Natural killer cell (primary cell): ENCODE measurements around the gene ENPP3. TPM values are rescaled to one million over a fixed set of nuclear protein-coding genes. Genes with fewer than 3 reads are reported as not detected.

ENCODE experiments used
- ATAC-seq, 3 donors: fragments of 150-1000 bp in 2 of 3; fragments of 200-7000 bp in 1 of 3; cut with Tn5 transposase; 1 replicate in 1 of 3; 2 replicates in 2 of 3; pipeline ENCODE4 v1.10.0; 2021; ENCODE audit warnings: mild to moderate bottlenecking in 2 of 3, moderate library complexity in 2 of 3
- DNase-seq, 2 donors: peaks; one replicate each; pipeline versions ENCODE4 v3.0.0 to v3.0.0-alpha.2; 2013 to 2021; ENCODE audit warnings: mixed read lengths in 1 of 2
- H3K27ac ChIP-seq: one replicate; pipeline ENCODE4 v1.5.1; 2013; ENCODE audit warnings: mild to moderate bottlenecking, low read length
- H3K27me3 ChIP-seq: one replicate; pipeline ENCODE4 v1.6.1; 2013; ENCODE audit warnings: low read length; ENCODE audit not compliant: control insufficient read depth, insufficient read depth
- H3K36me3 ChIP-seq: one replicate; pipeline ENCODE4 v1.6.1; 2013; ENCODE audit warnings: low read length; ENCODE audit not compliant: control insufficient read depth, insufficient read depth
- H3K4me1 ChIP-seq: one replicate; pipeline ENCODE4 v1.6.1; 2013; ENCODE audit warnings: low read length; ENCODE audit not compliant: control insufficient read depth, insufficient read depth
- H3K4me3 ChIP-seq: one replicate; pipeline ENCODE4 v1.5.1; 2013; ENCODE audit warnings: low read length
- H3K9me3 ChIP-seq: one replicate; pipeline ENCODE4 v1.6.1; 2013; ENCODE audit warnings: low read length; ENCODE audit not compliant: control insufficient read depth, insufficient read depth
- H3K27ac Mint-ChIP-seq, 2 donors: one replicate each; pipeline ENCODE4 v1.8.0; 2022; ENCODE audit warnings: mild to moderate bottlenecking in 2 of 2, mixed read lengths in 2 of 2, moderate library complexity in 1 of 2
- H3K27me3 Mint-ChIP-seq, 2 donors: one replicate each; pipeline ENCODE4 v1.8.0; 2022; ENCODE audit warnings: low read depth in 2 of 2, mixed read lengths in 2 of 2
- H3K36me3 Mint-ChIP-seq: one replicate; pipeline ENCODE4 v1.8.0; 2022; ENCODE audit warnings: mixed read lengths
- H3K4me1 Mint-ChIP-seq, 2 donors: one replicate each; pipeline ENCODE4 v1.8.0; 2022; ENCODE audit warnings: mixed read lengths in 2 of 2
- H3K4me3 Mint-ChIP-seq: one replicate; pipeline ENCODE4 v1.8.0; 2022; ENCODE audit warnings: mild to moderate bottlenecking, moderate library complexity, mixed read lengths
- H3K9me3 Mint-ChIP-seq, 2 donors: one replicate each; pipeline ENCODE4 v1.8.0; 2022; ENCODE audit warnings: mixed read lengths in 2 of 2
- WGBS: methylation state at CpG from one replicate; pipeline ENCODE4 v1.1.7; 2013; ENCODE audit warnings: missing lambda C conversion rate; ENCODE audit not compliant: insufficient coverage; 5-methylcytosine and 5-hydroxymethylcytosine counted together
- intact Hi-C: fragments of 100-400 bp; cut with micrococcal nuclease; formaldehyde crosslinking; loops from one replicate; pipeline ENCODE4 v1.14.2; 2022
- total RNA-seq, 4 donors: library from RNA; stranded (reverse); fragments of 120-200 nt in 1 of 4; gene quantifications; one replicate each; pipeline versions ENCODE4 v1.2.3 to v1.2.4, GENCODE V29; 2013 to 2022
- TF ChIP-seq, protein P1 (sequence below): fragments of 200-600 bp; IDR thresholded peaks from one replicate; pipeline ENCODE4 v1.8.0; 2022; ENCODE audit warnings: antibody characterized with exemption

Gene ENPP3
- total RNA-seq, 3 donors from 2014 or later (not counting 1 experiment from before 2014, with no cell fraction given), result 0.33 to 32.4 (median 1.8) TPM

DNA sequence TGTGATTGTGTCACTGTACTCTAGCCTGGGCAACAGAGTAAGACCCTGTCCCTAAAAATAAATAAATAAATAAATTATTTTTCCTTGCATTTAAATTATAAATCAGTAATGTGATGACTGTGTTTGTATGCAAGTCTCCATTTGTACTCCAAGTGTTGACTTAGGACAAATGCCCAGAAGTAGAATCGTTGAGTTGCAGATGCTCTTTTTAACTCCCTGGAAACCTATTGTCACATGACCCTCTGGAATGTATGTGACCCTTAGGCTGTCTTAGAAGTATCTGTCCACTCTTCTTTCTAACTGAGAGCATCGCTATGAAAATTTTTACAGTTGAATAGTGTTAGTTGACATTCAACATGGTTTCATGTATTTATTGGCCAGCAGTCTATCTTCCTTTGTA lies 45.3 kb downstream of the ENPP3 start:
- no peak for ATAC-seq
- Mint-ChIP-seq H3K27me3 (peaks cover 0 to 2% of the 10 kb centered on the region in 2 donors), H3K4me3 (no peak overlapping the region), H3K9me3 (no peaks in the 10 kb centered on the region), H3K36me3 (no peaks in the 10 kb centered on the region), H3K27ac (no peak overlapping the region), H3K4me1 (peaks cover 0 to 6% of the 10 kb centered on the region in 2 donors)
- Histone ChIP-seq H3K4me3 (no peak overlapping the region), H3K9me3 (no peaks in the 10 kb centered on the region), H3K27ac (no peak overlapping the region), H3K4me1 (peaks cover 13% of the 10 kb centered on the region), H3K36me3 (no peaks in the 10 kb centered on the region), H3K27me3 (no peaks in the 10 kb centered on the region)
- intact Hi-C loops, result no loop called here
- TF ChIP-seq, protein P1, sequence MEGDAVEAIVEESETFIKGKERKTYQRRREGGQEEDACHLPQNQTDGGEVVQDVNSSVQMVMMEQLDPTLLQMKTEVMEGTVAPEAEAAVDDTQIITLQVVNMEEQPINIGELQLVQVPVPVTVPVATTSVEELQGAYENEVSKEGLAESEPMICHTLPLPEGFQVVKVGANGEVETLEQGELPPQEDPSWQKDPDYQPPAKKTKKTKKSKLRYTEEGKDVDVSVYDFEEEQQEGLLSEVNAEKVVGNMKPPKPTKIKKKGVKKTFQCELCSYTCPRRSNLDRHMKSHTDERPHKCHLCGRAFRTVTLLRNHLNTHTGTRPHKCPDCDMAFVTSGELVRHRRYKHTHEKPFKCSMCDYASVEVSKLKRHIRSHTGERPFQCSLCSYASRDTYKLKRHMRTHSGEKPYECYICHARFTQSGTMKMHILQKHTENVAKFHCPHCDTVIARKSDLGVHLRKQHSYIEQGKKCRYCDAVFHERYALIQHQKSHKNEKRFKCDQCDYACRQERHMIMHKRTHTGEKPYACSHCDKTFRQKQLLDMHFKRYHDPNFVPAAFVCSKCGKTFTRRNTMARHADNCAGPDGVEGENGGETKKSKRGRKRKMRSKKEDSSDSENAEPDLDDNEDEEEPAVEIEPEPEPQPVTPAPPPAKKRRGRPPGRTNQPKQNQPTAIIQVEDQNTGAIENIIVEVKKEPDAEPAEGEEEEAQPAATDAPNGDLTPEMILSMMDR, result no peak
- no peak for DNase-seq
- WGBS, result 92% methylated on average over 2 of the region's 2 CpGs

DNA sequence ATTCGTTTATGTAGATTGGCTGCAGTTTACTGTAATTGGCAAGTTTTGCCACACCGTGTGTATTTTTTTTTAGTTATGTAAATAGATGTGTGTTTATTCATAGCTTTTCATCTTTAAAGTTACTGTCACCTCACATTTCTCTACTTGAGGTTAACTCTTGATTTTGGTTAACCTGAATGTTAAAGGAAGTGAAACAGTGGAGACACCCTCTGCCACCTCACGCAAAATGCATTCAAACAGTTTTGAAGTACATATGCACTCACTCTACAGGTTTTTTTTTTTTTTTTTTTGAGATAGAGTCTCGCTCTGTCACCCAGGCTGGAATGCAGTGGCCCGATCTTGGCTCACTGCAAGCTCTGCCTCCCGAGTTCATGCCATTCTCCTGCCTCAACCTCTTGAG lies 46.4 kb downstream of the ENPP3 start:
- Mint-ChIP-seq H3K9me3 (no peaks in the 10 kb centered on the region), H3K27me3 (peaks cover 0 to 2% of the 10 kb centered on the region in 2 donors), H3K27ac (no peak overlapping the region), H3K4me3 (no peak overlapping the region), H3K4me1 (peaks cover 0 to 6% of the 10 kb centered on the region in 2 donors), H3K36me3 (no peaks in the 10 kb centered on the region)
- Histone ChIP-seq H3K27me3 (no peaks in the 10 kb centered on the region), H3K4me1 (peaks cover 13% of the 10 kb centered on the region), H3K36me3 (no peaks in the 10 kb centered on the region), H3K9me3 (no peaks in the 10 kb centered on the region), H3K4me3 (no peak overlapping the region), H3K27ac (no peak overlapping the region)
- TF ChIP-seq, protein P1, result no peak
- DNase-seq (no peak), ATAC-seq (peak; percentile 44 to 74 (median 57))
- 20% methylated on average over 6 of the region's 6 CpGs for WGBS
- intact Hi-C loops, result no loop called here

DNA sequence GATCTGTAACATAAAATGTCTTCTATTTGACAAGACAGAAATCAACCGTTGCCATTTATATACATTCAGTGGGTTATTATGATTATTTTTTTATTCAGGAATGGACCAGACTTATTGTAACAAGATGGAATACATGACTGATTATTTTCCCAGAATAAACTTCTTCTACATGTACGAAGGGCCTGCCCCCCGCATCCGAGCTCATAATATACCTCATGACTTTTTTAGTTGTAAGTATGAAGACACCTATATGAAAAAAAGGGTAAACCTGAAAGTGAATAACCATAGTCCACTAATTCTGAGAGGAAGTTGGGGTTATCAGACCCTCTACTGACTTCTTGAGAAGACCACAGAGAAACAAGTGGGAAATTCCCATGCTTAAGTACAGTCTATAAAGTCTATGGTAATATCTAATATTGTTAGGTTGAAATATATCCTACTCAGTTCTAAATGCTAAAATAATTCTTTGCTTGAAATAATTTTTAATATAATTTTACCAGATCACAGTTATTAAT lies 48.2 kb downstream of the ENPP3 start:
- Mint-ChIP-seq H3K4me1 (peaks cover 0 to 6% of the 10 kb centered on the region in 2 donors), H3K27ac (no peak overlapping the region), H3K27me3 (peaks cover 0 to 2% of the 10 kb centered on the region in 2 donors), H3K36me3 (no peaks in the 10 kb centered on the region), H3K4me3 (no peak overlapping the region), H3K9me3 (no peaks in the 10 kb centered on the region)
- ATAC-seq (peak in 1 of 3 donors; percentile 52), DNase-seq (no peak)
- WGBS, result no CpG with 5 or more reads among the region's 4 CpGs
- TF ChIP-seq, protein P1, result no peak
- no peak overlapping the region for H3K4me3 ChIP-seq
- H3K4me1 ChIP-seq, result peaks cover 13% of the 10 kb centered on the region
- H3K36me3 ChIP-seq, result no peaks in the 10 kb centered on the region
- intact Hi-C loops, result no loop called here
- no peaks in the 10 kb centered on the region for H3K27me3 ChIP-seq
- H3K9me3 ChIP-seq, result no peaks in the 10 kb centered on the region
- H3K27ac ChIP-seq, result no peak overlapping the region

DNA sequence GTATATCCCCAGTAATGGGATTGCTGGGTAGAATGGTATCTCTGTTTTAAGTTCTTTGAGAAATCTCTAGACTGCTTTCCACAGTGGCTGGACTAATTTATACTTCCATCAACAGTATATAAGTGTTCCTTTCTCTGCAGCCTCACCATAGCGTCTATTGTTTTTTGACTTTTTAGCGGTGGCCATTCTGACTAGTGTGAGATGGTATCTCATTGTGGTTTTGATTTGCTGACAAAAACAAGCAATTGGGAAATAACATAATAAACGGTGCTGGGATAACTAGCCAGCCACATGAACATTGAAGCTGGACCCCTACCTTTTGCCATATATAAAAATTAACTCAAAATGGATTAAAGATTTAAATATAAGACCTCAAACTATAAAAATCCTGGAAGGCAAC lies 49.9 kb downstream of the ENPP3 start:
- no peaks in the 10 kb centered on the region for H3K27me3 ChIP-seq
- H3K4me1 ChIP-seq, result peaks cover 13% of the 10 kb centered on the region
- DNase-seq, result no peak
- Mint-ChIP-seq H3K4me3 (no peak overlapping the region), H3K27me3 (peaks cover 0 to 2% of the 10 kb centered on the region in 2 donors), H3K36me3 (no peaks in the 10 kb centered on the region), H3K9me3 (no peaks in the 10 kb centered on the region), H3K27ac (no peak overlapping the region), H3K4me1 (peaks cover 0 to 6% of the 10 kb centered on the region in 2 donors)
- TF ChIP-seq, protein P1, result no peak
- H3K9me3 ChIP-seq, result no peaks in the 10 kb centered on the region
- no CpG with 5 or more reads among the region's 3 CpGs for WGBS
- no peak overlapping the region for H3K4me3 ChIP-seq
- intact Hi-C loops, result no loop called here
- H3K27ac ChIP-seq, result no peak overlapping the region
- no peaks in the 10 kb centered on the region for H3K36me3 ChIP-seq
- peak in 1 of 3 donors; percentile 56 for ATAC-seq
